Stimulated activated CD8-positive, alpha-beta memory T cell treated with anti-CD3 and anti-CD28 coated beads, Interleukin-4, amount 100 ng/mL, for 4 hours (primary cell): Measurements from ENCODE around the gene MST1.

Experiments used
- DNase-seq, 2 donors: peaks; one replicate each; pipeline ENCODE4 v3.0.0-alpha.2; 2020; ENCODE audit warnings: low read depth in 2 of 2, low spot score in 1 of 2

MST1 gene

GRCh38 chr3:49680493-49681231 is 8.6 kb downstream of the MST1 start:
- no peak for DNase-seq

- DNase-seq: no peak
Measured at GRCh38 chr3:49675912-49676311, 13.4 kb downstream of the MST1 start.

- DNase-seq: no peak
Measured at GRCh38 chr3:49674497-49674983, 14.7 kb downstream of the MST1 start.

GRCh38 chr3:49673715-49674496 is 15.4 kb downstream of the MST1 start, which contains the start of gene APEH:
Gene APEH, plus strand, starts transcription at chr3:49674351. Its CDS starts 51 bp downstream, at chr3:49674402.
- peak; percentile 91 to 97 for DNase-seq

- DNase-seq: no peak
Measured at GRCh38 chr3:49673121-49673714, 16.1 kb downstream of the MST1 start.

- peak; percentile 39 to 40 for DNase-seq
Measured at GRCh38 chr3:49671291-49672288, 17.7 kb downstream of the MST1 start.

- no peak for DNase-seq
Measured at GRCh38 chr3:49670940-49671290, 18.4 kb downstream of the MST1 start.

GRCh38 chr3:49669352-49669751 is 19.9 kb downstream of the MST1 start:
- DNase-seq: no peak

- DNase-seq: no peak
Measured at GRCh38 chr3:49668861-49669260, 20.4 kb downstream of the MST1 start.

- no peak for DNase-seq
Measured at GRCh38 chr3:49668414-49668797, 20.9 kb downstream of the MST1 start.

GRCh38 chr3:49667701-49668413 is 21.4 kb downstream of the MST1 start:
- DNase-seq: no peak

GRCh38 chr3:49666592-49666991 is 22.7 kb downstream of the MST1 start:
- no peak for DNase-seq

- DNase-seq: no peak
Measured at GRCh38 chr3:49665822-49666519, 23.3 kb downstream of the MST1 start.

- DNase-seq: no peak
Measured at GRCh38 chr3:49664300-49664699, 25.0 kb downstream of the MST1 start.

- no peak for DNase-seq
Measured at GRCh38 chr3:49663831-49664230, 25.4 kb downstream of the MST1 start.

GRCh38 chr3:49662720-49663413 is 26.4 kb downstream of the MST1 start:
- no peak for DNase-seq

- DNase-seq: no peak
Measured at GRCh38 chr3:49662021-49662420, 27.3 kb downstream of the MST1 start.

- no peak for DNase-seq
Measured at GRCh38 chr3:49661281-49661680, 28.0 kb downstream of the MST1 start.

- no peak for DNase-seq
Measured at GRCh38 chr3:49659756-49660155, 29.5 kb downstream of the MST1 start.
